Gastroesophageal sphincter (tissue), 4 donors: ENCODE measurements around the gene DNAJC5G. TPM values are rescaled to one million over a fixed set of nuclear protein-coding genes. Genes with fewer than 3 reads are reported as not detected.

Experiments
- ATAC-seq: fragments of 150-250 bp; one replicate; pipeline ENCODE4 v1.9.1; 2016; ENCODE audit warnings: mild to moderate bottlenecking, moderate library complexity
- H3K27ac ChIP-seq, 4 donors: fragments of 200-600 bp; sonication (generic) in 3 of 4; 1 replicate in 3 of 4; 2 replicates in 1 of 4; pipeline ENCODE4 v1.5.1; 2016 to 2019
- H3K27me3 ChIP-seq: fragments of 200-600 bp; sonication (generic); one replicate; pipeline ENCODE4 v1.5.1; 2019
- H3K36me3 ChIP-seq, 2 donors: fragments of 200-600 bp; sonication (generic); one replicate each; pipeline ENCODE4 v1.5.1; 2019; ENCODE audit warnings: control low read depth in 1 of 2
- H3K4me1 ChIP-seq, 3 donors: fragments of 200-600 bp; sonication (generic); 1 replicate in 2 of 3; 2 replicates in 1 of 3; pipeline ENCODE4 v1.5.1; 2016 to 2019; ENCODE audit warnings: control low read depth in 2 of 3
- H3K4me3 ChIP-seq, 2 donors: fragments of 200-600 bp; sonication (generic); one replicate each; pipeline ENCODE4 v1.5.1; 2019; ENCODE audit warnings: mild to moderate bottlenecking in 1 of 2, moderate library complexity in 1 of 2
- H3K9me3 ChIP-seq, 3 donors: fragments of 200-600 bp; sonication (generic); one replicate each; pipeline ENCODE4 v1.5.1; 2017 to 2019; ENCODE audit warnings: control low read depth in 2 of 3
- EP300 ChIP-seq: sonication (generic); formaldehyde crosslinking; IDR thresholded peaks from one replicate; pipeline ENCODE4 v1.6.1; 2017; ENCODE audit warnings: antibody characterized with exemption, mild to moderate bottlenecking
- POLR2A ChIP-seq, 2 donors: fragments of 450-650 bp; IDR thresholded peaks; one replicate each; pipeline ENCODE4 v1.6.1; 2017; ENCODE audit warnings: antibody characterized with exemption in 2 of 2, mild to moderate bottlenecking in 2 of 2, moderate library complexity in 1 of 2
- POLR2AphosphoS5 ChIP-seq: sonication (generic); formaldehyde crosslinking; IDR thresholded peaks from one replicate; pipeline ENCODE4 v1.6.1; 2017; ENCODE audit warnings: antibody characterized with exemption
- WGBS, 2 donors: methylation state at CpG; one replicate each; pipeline ENCODE4 v1.1.5; 2018; ENCODE audit warnings: low coverage in 1 of 2; 5-methylcytosine and 5-hydroxymethylcytosine counted together
- total RNA-seq, 4 donors: library from RNA; depleted of rRNA; stranded (reverse); fragments of >200 nt; gene quantifications; one replicate each; pipeline ENCODE4 v1.1.0, GENCODE V29; 2016
- TF ChIP-seq, protein P1 (sequence below), 4 experiments: fragments of 200-600 bp in 2 of 4; fragments of 450-650 bp in 2 of 4; sonication (generic) in 1 of 4; IDR thresholded peaks; one replicate each; pipeline ENCODE4 v1.5.1; 2017 to 2019; ENCODE audit warnings: antibody characterized with exemption in 4 of 4, mild to moderate bottlenecking in 2 of 4, moderate library complexity in 2 of 4

The DNAJC5G gene
- total RNA-seq, 4 donors from 2014 or later = not detected

DNA sequence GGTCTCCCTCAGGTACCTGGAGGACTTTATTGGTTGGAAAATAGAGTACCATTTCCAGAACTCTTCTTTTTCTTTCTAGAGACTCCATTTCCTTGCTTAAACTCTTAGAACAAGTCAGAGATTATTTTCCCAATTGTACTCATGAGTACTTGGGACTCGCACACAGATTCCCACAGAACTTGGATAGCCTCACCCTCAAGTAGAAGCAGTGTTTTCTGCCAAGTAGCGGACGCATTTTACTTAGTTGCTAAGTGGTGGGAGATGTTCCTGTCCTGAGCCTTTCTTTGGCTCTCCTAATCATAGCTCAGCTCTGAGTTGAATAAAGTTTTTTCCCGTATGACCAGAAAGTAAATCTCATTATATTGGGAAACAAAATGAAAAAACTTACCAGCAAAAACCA, 29.6 kb upstream of the DNAJC5G start:
- no peaks in the 10 kb centered on the region for H3K9me3 ChIP-seq
- no peak overlapping the region for H3K4me3 ChIP-seq
- peaks cover 22% of the 10 kb centered on the region for H3K27me3 ChIP-seq
- WGBS, 2 donors = 73 to 79% methylated on average over 4 of the region's 4 CpGs
- no peak overlapping the region for H3K27ac ChIP-seq
- no peaks in the 10 kb centered on the region for H3K4me1 ChIP-seq
- H3K36me3 ChIP-seq = peaks cover 0 to 40% of the 10 kb centered on the region in 2 donors
- no peak for ATAC-seq
- TF ChIP-seq, protein P1, sequence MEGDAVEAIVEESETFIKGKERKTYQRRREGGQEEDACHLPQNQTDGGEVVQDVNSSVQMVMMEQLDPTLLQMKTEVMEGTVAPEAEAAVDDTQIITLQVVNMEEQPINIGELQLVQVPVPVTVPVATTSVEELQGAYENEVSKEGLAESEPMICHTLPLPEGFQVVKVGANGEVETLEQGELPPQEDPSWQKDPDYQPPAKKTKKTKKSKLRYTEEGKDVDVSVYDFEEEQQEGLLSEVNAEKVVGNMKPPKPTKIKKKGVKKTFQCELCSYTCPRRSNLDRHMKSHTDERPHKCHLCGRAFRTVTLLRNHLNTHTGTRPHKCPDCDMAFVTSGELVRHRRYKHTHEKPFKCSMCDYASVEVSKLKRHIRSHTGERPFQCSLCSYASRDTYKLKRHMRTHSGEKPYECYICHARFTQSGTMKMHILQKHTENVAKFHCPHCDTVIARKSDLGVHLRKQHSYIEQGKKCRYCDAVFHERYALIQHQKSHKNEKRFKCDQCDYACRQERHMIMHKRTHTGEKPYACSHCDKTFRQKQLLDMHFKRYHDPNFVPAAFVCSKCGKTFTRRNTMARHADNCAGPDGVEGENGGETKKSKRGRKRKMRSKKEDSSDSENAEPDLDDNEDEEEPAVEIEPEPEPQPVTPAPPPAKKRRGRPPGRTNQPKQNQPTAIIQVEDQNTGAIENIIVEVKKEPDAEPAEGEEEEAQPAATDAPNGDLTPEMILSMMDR (IDR thresholded peaks at IDR 0.05) = no peak
- TF ChIP-seq EP300 (no peak), POLR2A (IDR thresholded peaks at IDR 0.05) (no peak), POLR2AphosphoS5 (no peak)

- no peak overlapping the region for H3K4me3 ChIP-seq
- 69 to 85% methylated on average over 3 to 4 of the region's 4 CpGs for WGBS, 2 donors
- no peaks in the 10 kb centered on the region for H3K4me1 ChIP-seq
- no peak overlapping the region for H3K27ac ChIP-seq
- peaks cover 45% of the 10 kb centered on the region for H3K27me3 ChIP-seq
- ATAC-seq = no peak
- TF ChIP-seq, protein P1 (IDR thresholded peaks at IDR 0.05) = no peak
- TF ChIP-seq POLR2AphosphoS5 (no peak), POLR2A (IDR thresholded peaks at IDR 0.05) (no peak), EP300 (no peak)
- H3K9me3 ChIP-seq = no peaks in the 10 kb centered on the region
- peaks cover 0 to 17% of the 10 kb centered on the region in 2 donors for H3K36me3 ChIP-seq
These were observed 27.3 kb upstream of the DNAJC5G start for GRCh38 chr2:27247893-27248292.

GRCh38 chr2:27249159-27249890, 25.9 kb upstream of the DNAJC5G start:
- no peak for ATAC-seq
- WGBS, 2 donors = 57% methylated on average over 4 of the region's 12 CpGs; no CpG with 5 or more reads in 1 of the 2 donors
- peaks cover 59% of the 10 kb centered on the region for H3K27me3 ChIP-seq
- H3K4me3 ChIP-seq = no peak overlapping the region
- H3K27ac ChIP-seq = no peak overlapping the region
- no peaks in the 10 kb centered on the region for H3K4me1 ChIP-seq
- H3K36me3 ChIP-seq = peaks cover 0 to 3% of the 10 kb centered on the region in 2 donors
- no peaks in the 10 kb centered on the region for H3K9me3 ChIP-seq
- no peak for TF ChIP-seq POLR2AphosphoS5

DNA sequence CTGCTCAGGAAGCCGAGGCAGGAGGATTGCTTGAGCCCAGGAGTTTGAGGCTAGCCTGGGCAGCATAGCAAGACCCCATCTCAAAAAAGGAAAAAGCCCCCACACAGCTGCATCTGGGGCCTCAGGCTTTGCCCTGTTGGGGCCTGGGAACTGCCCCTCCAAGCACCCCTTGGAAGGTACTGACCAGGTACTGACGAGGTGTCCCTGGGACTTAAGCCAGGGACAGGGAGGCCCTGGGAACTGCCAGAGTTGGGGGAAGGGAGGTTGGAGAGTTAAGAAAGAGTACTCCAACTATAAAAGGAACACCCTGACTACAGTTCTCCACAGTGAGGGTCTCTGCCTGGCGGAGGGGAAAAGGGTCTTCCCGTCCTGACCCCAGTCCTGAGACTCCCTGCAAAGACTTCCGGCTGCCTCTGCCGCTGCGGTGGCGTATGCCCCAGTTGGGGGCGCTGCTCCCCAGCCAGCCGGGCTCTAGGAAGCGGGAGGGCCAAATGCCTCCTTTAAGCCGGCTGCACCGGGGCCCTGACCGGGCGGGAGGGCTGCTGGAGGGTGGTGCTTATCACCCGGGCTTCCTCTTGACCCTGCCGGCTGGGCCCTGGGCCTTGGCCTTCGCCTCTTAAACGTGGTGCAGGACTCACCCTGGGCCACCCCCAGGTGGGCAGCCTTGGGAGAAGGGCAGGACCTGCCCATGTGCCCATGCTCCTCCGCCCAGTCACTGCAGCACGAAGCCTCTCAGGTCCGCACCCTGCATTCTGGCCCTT, 25.2 kb upstream of the DNAJC5G start:
- peak; percentile 62 for ATAC-seq
- Histone ChIP-seq H3K27ac (no peak overlapping the region), H3K4me1 (no peaks in the 10 kb centered on the region), H3K4me3 (no peak overlapping the region), H3K9me3 (no peaks in the 10 kb centered on the region), H3K27me3 (peaks cover 67% of the 10 kb centered on the region), H3K36me3 (no peaks in the 10 kb centered on the region)
- 40 to 49% methylated on average over 1 to 3 of the region's 22 CpGs for WGBS, 2 donors
- TF ChIP-seq POLR2AphosphoS5 = no peak
- TF ChIP-seq, protein P1 (IDR thresholded peaks at IDR 0.05) = peak in 1 of 4 experiments; percentile 59
- TF ChIP-seq POLR2A (IDR thresholded peaks at IDR 0.05) = no peak
- no peak for TF ChIP-seq EP300

GRCh38 chr2:27250652-27251379, 24.4 kb upstream of the DNAJC5G start:
- no peak overlapping the region for H3K4me3 ChIP-seq
- peaks cover 70% of the 10 kb centered on the region for H3K27me3 ChIP-seq
- H3K4me1 ChIP-seq = no peaks in the 10 kb centered on the region
- 57% methylated on average over 7 of the region's 13 CpGs; no CpG with 5 or more reads in 1 of the 2 donors for WGBS, 2 donors
- no peak for TF ChIP-seq EP300
- TF ChIP-seq, protein P1 (IDR thresholded peaks at IDR 0.05) = no peak
- TF ChIP-seq POLR2AphosphoS5 = no peak
- TF ChIP-seq POLR2A (IDR thresholded peaks at IDR 0.05) = no peak
- H3K27ac ChIP-seq = no peak overlapping the region
- H3K36me3 ChIP-seq = no peaks in the 10 kb centered on the region
- no peak for ATAC-seq
- H3K9me3 ChIP-seq = no peaks in the 10 kb centered on the region
